AG10803 (cell line): ENCODE measurements around the gene NCKAP5.

Experiments used
- DNase-seq: peaks from one replicate; pipeline ENCODE4 v3.0.0; 2010; ENCODE audit warnings: low read depth
- H3K4me3 ChIP-seq: 2 replicates; pipeline ENCODE4 v1.5.1; 2011; ENCODE audit warnings: mild to moderate bottlenecking, low read length, control low read depth
- TF ChIP-seq, protein P1 (sequence below): conservative IDR thresholded peaks from 2 replicates; pipeline ENCODE4 v1.5.1; 2011; ENCODE audit warnings: mild to moderate bottlenecking, low read length, control low read depth, inconsistent platforms

NCKAP5 gene

DNA sequence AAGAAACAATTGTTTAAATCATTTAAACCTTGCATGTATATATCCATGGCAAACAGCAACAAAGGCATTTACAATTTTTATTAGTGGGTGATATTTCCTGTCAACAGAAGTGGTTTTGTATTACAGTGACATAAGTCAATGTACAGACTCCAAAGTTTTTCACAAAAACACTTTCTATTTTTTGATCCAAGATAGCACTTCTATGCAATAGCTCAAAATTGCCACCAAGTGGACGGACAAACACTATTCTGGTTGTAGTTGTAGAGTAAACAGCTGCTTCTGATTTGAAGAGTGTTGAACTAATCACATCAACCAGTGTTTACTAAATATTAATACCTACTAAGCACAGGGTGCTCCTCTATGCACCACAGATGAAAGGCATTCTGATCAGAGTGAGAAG lies 421.4 kb downstream of the NCKAP5 start:
- DNase-seq, result peak; percentile 1
- TF ChIP-seq, protein P1, sequence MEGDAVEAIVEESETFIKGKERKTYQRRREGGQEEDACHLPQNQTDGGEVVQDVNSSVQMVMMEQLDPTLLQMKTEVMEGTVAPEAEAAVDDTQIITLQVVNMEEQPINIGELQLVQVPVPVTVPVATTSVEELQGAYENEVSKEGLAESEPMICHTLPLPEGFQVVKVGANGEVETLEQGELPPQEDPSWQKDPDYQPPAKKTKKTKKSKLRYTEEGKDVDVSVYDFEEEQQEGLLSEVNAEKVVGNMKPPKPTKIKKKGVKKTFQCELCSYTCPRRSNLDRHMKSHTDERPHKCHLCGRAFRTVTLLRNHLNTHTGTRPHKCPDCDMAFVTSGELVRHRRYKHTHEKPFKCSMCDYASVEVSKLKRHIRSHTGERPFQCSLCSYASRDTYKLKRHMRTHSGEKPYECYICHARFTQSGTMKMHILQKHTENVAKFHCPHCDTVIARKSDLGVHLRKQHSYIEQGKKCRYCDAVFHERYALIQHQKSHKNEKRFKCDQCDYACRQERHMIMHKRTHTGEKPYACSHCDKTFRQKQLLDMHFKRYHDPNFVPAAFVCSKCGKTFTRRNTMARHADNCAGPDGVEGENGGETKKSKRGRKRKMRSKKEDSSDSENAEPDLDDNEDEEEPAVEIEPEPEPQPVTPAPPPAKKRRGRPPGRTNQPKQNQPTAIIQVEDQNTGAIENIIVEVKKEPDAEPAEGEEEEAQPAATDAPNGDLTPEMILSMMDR, result no peak; the same call in 1 of the 2 replicates
- H3K4me3 ChIP-seq, result no peak overlapping the region

DNA sequence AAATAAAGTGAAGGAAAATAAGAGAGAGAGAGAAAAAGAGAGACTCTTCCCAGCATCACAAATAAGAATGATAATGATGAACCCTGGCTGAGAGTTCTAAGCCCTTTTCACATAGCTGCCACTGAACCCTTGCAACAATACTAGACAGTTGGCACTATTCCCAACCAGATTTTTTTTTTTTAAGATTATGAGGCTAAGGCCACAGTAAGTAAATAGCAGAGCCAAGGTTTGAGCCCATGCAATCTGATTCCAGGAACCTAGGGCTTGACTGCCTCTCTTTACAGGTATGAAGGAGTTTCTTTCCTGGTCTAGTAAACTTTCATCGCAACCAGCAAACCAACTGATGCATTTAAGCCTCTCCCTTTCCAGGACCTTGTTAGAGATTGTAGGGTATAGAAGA lies 424.6 kb downstream of the NCKAP5 start:
- DNase-seq, result no peak
- TF ChIP-seq, protein P1, result no peak
- no peak overlapping the region for H3K4me3 ChIP-seq

DNA sequence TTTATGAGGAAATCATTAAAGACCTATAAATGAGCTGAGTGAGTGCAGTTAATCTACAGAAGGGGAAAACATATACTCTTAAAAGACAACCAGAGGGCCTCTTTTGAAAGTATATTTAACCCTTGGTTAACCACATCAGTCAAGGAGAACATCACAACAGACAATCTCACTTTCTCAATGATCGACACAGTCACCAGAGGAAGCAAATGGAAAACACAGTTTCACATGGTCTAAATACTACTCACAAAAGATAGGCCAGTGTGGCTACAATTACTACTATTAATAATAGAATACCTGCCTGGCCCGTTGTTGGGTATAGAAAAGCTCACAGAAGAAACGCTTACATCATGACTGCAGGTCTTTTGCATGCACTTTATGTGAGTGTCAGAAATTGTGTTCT lies 426.2 kb downstream of the NCKAP5 start:
- no peak overlapping the region for H3K4me3 ChIP-seq
- TF ChIP-seq, protein P1, result no peak
- no peak for DNase-seq

DNA sequence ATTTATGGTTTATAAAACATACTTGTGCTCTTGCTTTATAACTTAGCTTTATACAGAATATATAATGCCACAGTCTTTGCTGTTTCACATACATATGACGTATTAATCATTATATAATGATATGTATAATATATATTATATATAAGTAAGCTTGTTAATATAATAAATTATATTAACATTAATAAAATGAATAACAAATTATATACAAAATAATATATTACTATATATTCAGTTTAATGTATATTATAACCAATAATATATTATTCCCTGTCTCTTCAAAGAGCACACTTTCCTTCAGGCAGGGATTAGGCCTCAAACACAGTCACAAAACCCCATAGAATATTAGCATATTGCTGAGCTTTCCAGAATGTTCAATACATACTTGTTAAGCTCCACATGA lies 427.6 kb downstream of the NCKAP5 start:
- no peak for DNase-seq
- H3K4me3 ChIP-seq, result no peak overlapping the region
- TF ChIP-seq, protein P1, result no peak

DNA sequence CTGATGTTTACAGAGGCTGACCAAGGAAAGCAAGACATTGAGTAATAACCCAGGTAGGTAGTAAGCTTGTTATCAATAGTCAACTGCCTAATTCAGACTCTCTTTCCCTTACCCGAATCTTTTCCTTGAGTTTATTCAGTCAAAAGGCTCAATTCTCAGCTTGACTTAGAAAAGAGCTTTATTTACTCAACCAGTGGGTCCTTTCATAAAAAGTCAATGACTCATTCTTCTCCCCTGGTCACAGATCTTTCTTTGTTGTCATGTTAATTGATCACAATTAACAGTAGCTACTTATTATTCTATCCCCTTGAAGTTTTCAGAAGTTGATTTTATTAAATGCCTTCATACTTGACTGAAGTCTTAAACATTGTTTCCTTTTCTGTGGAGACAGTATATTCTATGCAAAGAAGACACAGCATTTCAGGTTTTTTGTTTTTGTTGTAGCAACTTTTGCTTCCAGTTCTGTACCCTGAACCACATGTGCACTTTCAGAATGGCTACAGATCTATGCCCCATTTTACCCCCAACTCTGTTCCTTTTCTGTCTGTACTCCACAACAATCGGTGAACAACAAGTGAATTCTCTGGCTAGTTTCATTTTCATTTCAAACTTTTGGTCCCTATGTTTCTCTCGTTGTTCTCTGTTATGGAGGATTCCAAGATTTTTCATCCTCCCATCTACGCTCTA lies 428.3 kb downstream of the NCKAP5 start:
- TF ChIP-seq, protein P1, result no peak
- no peak overlapping the region for H3K4me3 ChIP-seq
- no peak for DNase-seq

DNA sequence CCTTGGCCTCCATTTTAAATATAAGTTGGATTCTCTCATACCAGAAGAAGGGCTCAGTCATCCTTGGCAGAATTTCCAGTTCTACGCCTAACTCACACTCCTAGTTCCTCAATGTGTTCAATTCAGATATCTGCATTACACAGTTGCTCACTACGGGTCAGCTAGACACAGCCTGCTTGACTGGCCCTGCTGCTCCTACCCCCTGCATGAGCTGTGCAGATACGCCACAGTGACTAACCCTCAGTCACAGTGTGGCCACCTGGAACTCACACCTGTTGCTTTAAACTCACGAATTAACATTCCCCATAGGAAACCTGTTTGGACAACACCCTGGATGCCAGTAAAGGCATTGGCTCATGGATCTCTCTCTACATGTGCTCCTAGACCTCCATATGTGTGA lies 429.6 kb downstream of the NCKAP5 start:
- no peak overlapping the region for H3K4me3 ChIP-seq
- no peak for DNase-seq
- TF ChIP-seq, protein P1, result no peak

DNA sequence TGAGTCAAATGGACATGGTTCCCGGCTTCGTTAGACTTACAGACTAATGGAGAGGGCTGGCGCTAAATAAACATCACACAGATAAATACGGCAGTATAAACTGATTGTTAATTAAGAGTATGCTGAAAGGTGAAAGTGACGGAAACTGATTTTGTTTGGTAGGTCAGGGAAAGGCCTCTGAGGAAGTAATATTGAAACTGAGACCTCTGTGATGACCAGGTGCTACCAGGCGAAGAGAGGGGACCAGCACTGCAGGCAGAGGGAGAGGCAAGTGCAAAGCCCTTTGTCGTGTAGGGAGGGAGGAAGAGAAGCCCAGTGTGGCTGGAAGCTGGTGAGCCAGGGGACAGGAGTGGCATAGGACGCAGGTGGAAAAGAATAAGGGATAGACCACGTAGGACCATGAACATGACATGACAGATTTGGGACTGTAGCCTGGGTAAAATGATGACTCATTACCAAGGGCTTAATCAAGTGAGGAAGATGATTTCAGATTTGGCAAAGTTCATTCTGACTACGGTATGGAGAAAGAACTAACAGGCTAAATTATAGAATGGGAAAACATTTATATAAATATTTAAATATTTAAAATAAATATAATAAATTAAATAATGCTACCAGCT lies 433.1 kb downstream of the NCKAP5 start:
- H3K4me3 ChIP-seq, result no peak overlapping the region
- DNase-seq, result no peak
- TF ChIP-seq, protein P1, result no peak
